Measurements from ENCODE around the gene CORO2B.
A peak's percentile ranks its signal among the peaks of the same experiment; 100 is the strongest.

CORO2B gene

DNA sequence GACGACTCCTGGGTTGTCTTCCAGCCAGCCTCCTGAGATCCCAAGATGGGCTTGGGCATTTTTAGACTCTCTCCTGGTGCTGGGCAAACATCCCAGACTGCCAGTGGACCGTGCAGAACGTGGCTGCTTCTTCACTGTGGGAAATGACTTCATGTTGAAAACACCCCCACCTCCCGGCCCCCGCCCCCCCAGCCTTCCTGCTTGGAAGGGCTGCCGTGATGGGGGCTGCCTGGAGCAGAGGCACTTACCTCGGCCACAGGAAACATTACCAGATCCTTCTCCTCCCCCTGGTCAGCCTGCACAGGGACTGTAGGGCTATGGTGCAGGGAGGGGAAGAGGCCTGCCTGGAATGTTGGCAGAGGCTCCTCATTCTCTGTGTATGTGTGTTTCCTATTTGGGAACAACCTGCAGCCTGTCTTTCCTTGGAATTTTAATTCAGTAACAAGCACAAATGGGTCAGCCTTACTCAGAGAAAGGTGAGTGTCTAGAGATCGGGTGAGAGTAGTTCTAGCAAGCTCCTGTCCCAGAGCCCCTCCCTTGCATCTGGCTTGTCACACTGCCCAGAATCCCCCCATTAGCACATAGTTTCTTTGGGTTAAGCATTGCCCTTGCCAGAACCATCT is 151.1 kb downstream of the CORO2B start:
- Histone ChIP-seq H3K27ac (replicated peaks) (no peak overlapping the region), H3K27me3 (ENCODE audit: insufficient read depth, poor library complexity, severe bottlenecking) (no peaks in the 10 kb centered on the region), H3K4me3 (replicated peaks; ENCODE audit: insufficient read depth, low read length) (no peak overlapping the region)
- no peak for DNase-seq (ENCODE audit: low read depth in 1 of 2, low spot score in 1 of 2)
- TF ChIP-seq POLR2AphosphoS5 (IDR thresholded peaks at IDR 0.05; ENCODE audit: low read depth) (no peak), CTCF (IDR thresholded peaks at IDR 0.05; ENCODE audit: insufficient read depth, low read length) (no peak), GABPA (IDR thresholded peaks at IDR 0.05; ENCODE audit: low read depth) (no peak), SPI1 (IDR thresholded peaks at IDR 0.05; ENCODE audit: borderline replicate concordance, low read depth) (no peak)
- TF ChIP-seq, protein P1, sequence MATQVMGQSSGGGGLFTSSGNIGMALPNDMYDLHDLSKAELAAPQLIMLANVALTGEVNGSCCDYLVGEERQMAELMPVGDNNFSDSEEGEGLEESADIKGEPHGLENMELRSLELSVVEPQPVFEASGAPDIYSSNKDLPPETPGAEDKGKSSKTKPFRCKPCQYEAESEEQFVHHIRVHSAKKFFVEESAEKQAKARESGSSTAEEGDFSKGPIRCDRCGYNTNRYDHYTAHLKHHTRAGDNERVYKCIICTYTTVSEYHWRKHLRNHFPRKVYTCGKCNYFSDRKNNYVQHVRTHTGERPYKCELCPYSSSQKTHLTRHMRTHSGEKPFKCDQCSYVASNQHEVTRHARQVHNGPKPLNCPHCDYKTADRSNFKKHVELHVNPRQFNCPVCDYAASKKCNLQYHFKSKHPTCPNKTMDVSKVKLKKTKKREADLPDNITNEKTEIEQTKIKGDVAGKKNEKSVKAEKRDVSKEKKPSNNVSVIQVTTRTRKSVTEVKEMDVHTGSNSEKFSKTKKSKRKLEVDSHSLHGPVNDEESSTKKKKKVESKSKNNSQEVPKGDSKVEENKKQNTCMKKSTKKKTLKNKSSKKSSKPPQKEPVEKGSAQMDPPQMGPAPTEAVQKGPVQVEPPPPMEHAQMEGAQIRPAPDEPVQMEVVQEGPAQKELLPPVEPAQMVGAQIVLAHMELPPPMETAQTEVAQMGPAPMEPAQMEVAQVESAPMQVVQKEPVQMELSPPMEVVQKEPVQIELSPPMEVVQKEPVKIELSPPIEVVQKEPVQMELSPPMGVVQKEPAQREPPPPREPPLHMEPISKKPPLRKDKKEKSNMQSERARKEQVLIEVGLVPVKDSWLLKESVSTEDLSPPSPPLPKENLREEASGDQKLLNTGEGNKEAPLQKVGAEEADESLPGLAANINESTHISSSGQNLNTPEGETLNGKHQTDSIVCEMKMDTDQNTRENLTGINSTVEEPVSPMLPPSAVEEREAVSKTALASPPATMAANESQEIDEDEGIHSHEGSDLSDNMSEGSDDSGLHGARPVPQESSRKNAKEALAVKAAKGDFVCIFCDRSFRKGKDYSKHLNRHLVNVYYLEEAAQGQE (IDR thresholded peaks at IDR 0.05; ENCODE audit: insufficient replicate concordance, low read depth): no peak

GRCh38 chr15:68730471-68730919 is 151.7 kb downstream of the CORO2B start:
- H3K4me3 ChIP-seq (replicated peaks; ENCODE audit: insufficient read depth, low read length): no peak overlapping the region
- no peaks in the 10 kb centered on the region for H3K27me3 ChIP-seq (ENCODE audit: insufficient read depth, poor library complexity, severe bottlenecking)
- TF ChIP-seq SPI1 (IDR thresholded peaks at IDR 0.05; ENCODE audit: borderline replicate concordance, low read depth) (no peak), POLR2AphosphoS5 (IDR thresholded peaks at IDR 0.05; ENCODE audit: low read depth) (no peak), GABPA (IDR thresholded peaks at IDR 0.05; ENCODE audit: low read depth) (no peak), CTCF (IDR thresholded peaks at IDR 0.05; ENCODE audit: insufficient read depth, low read length) (no peak)
- TF ChIP-seq, protein P1 (IDR thresholded peaks at IDR 0.05; ENCODE audit: insufficient replicate concordance, low read depth): no peak
- DNase-seq (ENCODE audit: low read depth in 1 of 2, low spot score in 1 of 2): peak; percentile 13 to 50
- H3K27ac ChIP-seq (replicated peaks): no peak overlapping the region

- Histone ChIP-seq H3K27me3 (ENCODE audit: insufficient read depth, poor library complexity, severe bottlenecking) (no peaks in the 10 kb centered on the region), H3K27ac (replicated peaks) (no peak overlapping the region), H3K4me3 (replicated peaks; ENCODE audit: insufficient read depth, low read length) (no peak overlapping the region)
- TF ChIP-seq POLR2AphosphoS5 (IDR thresholded peaks at IDR 0.05; ENCODE audit: low read depth): no peak
- DNase-seq (ENCODE audit: low read depth in 1 of 2, low spot score in 1 of 2): peak in 1 of 2 experiments; percentile 7
Observed at GRCh38 chr15:68730976-68731897, 152.4 kb downstream of the CORO2B start.

GRCh38 chr15:68732451-68732850 is 153.7 kb downstream of the CORO2B start:
- Histone ChIP-seq H3K4me3 (replicated peaks; ENCODE audit: insufficient read depth, low read length) (no peak overlapping the region), H3K27me3 (ENCODE audit: insufficient read depth, poor library complexity, severe bottlenecking) (no peaks in the 10 kb centered on the region), H3K27ac (replicated peaks) (no peak overlapping the region)
- TF ChIP-seq, protein P1 (IDR thresholded peaks at IDR 0.05; ENCODE audit: insufficient replicate concordance, low read depth): no peak
- no peak for TF ChIP-seq SPI1 (IDR thresholded peaks at IDR 0.05; ENCODE audit: borderline replicate concordance, low read depth)
- no peak for TF ChIP-seq POLR2AphosphoS5 (IDR thresholded peaks at IDR 0.05; ENCODE audit: low read depth)
- no peak for TF ChIP-seq GABPA (IDR thresholded peaks at IDR 0.05; ENCODE audit: low read depth)
- TF ChIP-seq CTCF (IDR thresholded peaks at IDR 0.05; ENCODE audit: insufficient read depth, low read length): no peak
- no peak for DNase-seq (ENCODE audit: low read depth in 1 of 2, low spot score in 1 of 2)
